Prostate gland (tissue), 2 donors: ENCODE data around the gene C11orf71.

ENCODE experiments used
- POLR2A ChIP-seq: fragments of 450-650 bp; IDR thresholded peaks from one replicate; pipeline ENCODE4 v1.6.1; 2016; ENCODE audit warnings: antibody characterized with exemption, mild to moderate bottlenecking
- TF ChIP-seq, protein P1 (sequence below), 4 experiments: fragments of 200-600 bp in 2 of 4; fragments of 450-650 bp in 2 of 4; sonication (generic) in 2 of 4; IDR thresholded peaks; 1 replicate in 3 of 4; 2 replicates in 1 of 4; pipeline ENCODE4 v1.5.1; 2016 to 2019; ENCODE audit warnings: antibody characterized with exemption in 4 of 4, mild to moderate bottlenecking in 2 of 4, moderate library complexity in 2 of 4

DNA sequence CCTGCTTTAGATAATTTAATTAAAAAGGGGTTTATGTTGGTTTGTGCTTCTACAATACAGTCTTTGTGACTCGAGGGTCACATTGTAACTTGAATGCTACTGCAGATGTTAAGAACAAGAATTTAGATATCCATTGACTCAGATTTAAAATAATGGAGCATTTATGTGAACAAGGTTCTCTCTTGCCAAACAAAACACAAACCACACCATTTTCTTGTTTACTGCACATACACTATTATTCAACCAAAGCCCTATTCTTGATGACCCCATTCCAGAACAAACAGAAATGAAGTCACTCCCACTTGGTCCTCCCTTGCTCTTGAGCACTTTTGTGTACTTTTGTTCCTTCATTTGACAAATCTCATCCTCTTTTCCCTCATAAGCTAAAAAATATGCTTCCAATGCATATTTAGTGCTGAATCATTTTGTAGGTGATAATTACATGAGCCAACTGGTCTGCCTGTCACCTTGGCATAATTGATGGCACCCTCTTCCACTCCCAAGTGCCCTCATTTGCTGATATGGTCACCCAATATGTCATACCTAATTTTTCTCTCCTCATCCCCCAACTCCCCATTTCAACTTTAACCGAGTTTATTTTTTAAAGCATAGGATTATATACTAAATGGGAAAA, 2.8 kb downstream of the C11orf71 start:
- TF ChIP-seq, protein P1, sequence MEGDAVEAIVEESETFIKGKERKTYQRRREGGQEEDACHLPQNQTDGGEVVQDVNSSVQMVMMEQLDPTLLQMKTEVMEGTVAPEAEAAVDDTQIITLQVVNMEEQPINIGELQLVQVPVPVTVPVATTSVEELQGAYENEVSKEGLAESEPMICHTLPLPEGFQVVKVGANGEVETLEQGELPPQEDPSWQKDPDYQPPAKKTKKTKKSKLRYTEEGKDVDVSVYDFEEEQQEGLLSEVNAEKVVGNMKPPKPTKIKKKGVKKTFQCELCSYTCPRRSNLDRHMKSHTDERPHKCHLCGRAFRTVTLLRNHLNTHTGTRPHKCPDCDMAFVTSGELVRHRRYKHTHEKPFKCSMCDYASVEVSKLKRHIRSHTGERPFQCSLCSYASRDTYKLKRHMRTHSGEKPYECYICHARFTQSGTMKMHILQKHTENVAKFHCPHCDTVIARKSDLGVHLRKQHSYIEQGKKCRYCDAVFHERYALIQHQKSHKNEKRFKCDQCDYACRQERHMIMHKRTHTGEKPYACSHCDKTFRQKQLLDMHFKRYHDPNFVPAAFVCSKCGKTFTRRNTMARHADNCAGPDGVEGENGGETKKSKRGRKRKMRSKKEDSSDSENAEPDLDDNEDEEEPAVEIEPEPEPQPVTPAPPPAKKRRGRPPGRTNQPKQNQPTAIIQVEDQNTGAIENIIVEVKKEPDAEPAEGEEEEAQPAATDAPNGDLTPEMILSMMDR (IDR thresholded peaks at IDR 0.05) = no peak
- TF ChIP-seq POLR2A = no peak
